ENCODE data around the gene PDE4D. TPM values are rescaled to one million over a fixed set of nuclear protein-coding genes. Genes with fewer than 3 reads are reported as not detected.

PDE4D gene
- total and polyA plus RNA-seq, 2 donors (not counting 1 experiment from before 2014, with no cell fraction given) = 14.9 to 171 TPM

- Histone ChIP-seq H4K20me1 (ENCODE audit: control insufficient read depth, insufficient read depth, low read length, poor library complexity, severe bottlenecking) (no peaks in the 10 kb centered on the region), H3K27ac (ENCODE audit: low read length in 2 of 2) (no peak overlapping the region), H3K9ac (ENCODE audit: low read length) (no peak overlapping the region), H3K36me3 (replicated peaks in 1 of 2; ENCODE audit: control extremely low read depth in 1 of 2, control insufficient read depth in 1 of 2, extremely low read depth in 1 of 2, insufficient read depth in 2 of 2, low read length in 1 of 2) (no peaks in the 10 kb centered on the region), H3K9me3 (ENCODE audit: control extremely low read depth in 1 of 3, control insufficient read depth in 2 of 3, insufficient read depth in 1 of 3, low read length in 2 of 3) (no peaks in the 10 kb centered on the region), H2AFZ (ENCODE audit: insufficient read depth, low read depth, low read length, poor library complexity, severe bottlenecking) (no peak overlapping the region), H3K4me1 (ENCODE audit: control insufficient read depth in 2 of 2, insufficient read depth in 2 of 2, low read length in 2 of 2) (no peaks in the 10 kb centered on the region), H3K27me3 (replicated peaks in 1 of 4; ENCODE audit: control extremely low read depth in 1 of 4, control insufficient read depth in 3 of 4, insufficient read depth in 4 of 4, low read length in 3 of 4) (no peaks in the 10 kb centered on the region), H3K79me2 (ENCODE audit: control insufficient read depth, insufficient read depth, low read length) (no peaks in the 10 kb centered on the region), H3K4me3 (ENCODE audit: control extremely low read depth in 1 of 5, extremely low read depth in 1 of 5, insufficient read depth in 1 of 5, low read depth in 2 of 5, low read length in 4 of 5) (no peak overlapping the region), H3K4me2 (replicated peaks; ENCODE audit: low read depth, low read length, poor library complexity, severe bottlenecking) (no peak overlapping the region)
- Mint-ChIP-seq H3K27me3 (no peaks in the 10 kb centered on the region), H3K27ac (no peak overlapping the region), H3K9me3 (ENCODE audit: insufficient read depth) (no peaks in the 10 kb centered on the region), H3K4me3 (no peak overlapping the region), H3K4me1 (no peaks in the 10 kb centered on the region)
- ATAC-seq (ENCODE audit: low read depth) (no peak), DNase-seq (no peak)
- intact Hi-C loops (cut with micrococcal nuclease) = no loop called here
- ChIA-PET CTCF (interaction anchor here (0.9 kb wide), 2 partner anchors 305 to 603 kb away, joined by 3 read pairs; no protein-coding TSS in a partner anchor), POLR2A (no interaction called here)
- no peak for TF ChIP-seq EZH2 (IDR thresholded peaks at IDR 0.05; ENCODE audit: borderline replicate concordance, insufficient read depth, low read depth, low read length, poor library complexity, severe bottlenecking)
- no peak for TF ChIP-seq CTCF (IDR thresholded peaks at IDR 0.05)
- WGBS (ENCODE audit: insufficient coverage) = 100% methylated on average over 2 of the region's 4 CpGs
Observed at GRCh38 chr5:59197911-59198310, 695.6 kb downstream of the PDE4D start.

GRCh38 chr5:59193616-59194319 is 699.8 kb downstream of the PDE4D start:
- H3K4me2 ChIP-seq (replicated peaks; ENCODE audit: low read depth, low read length, poor library complexity, severe bottlenecking) = no peak overlapping the region
- Mint-ChIP-seq H3K9me3 (ENCODE audit: insufficient read depth) (no peaks in the 10 kb centered on the region), H3K4me3 (no peak overlapping the region), H3K4me1 (no peaks in the 10 kb centered on the region), H3K27me3 (peaks cover 6% of the 10 kb centered on the region), H3K27ac (no peak overlapping the region)
- H3K9ac ChIP-seq (ENCODE audit: low read length) = no peak overlapping the region
- no peak for TF ChIP-seq CTCF (IDR thresholded peaks at IDR 0.05)
- no peaks in the 10 kb centered on the region for H3K36me3 ChIP-seq (replicated peaks in 1 of 2; ENCODE audit: control extremely low read depth in 1 of 2, control insufficient read depth in 1 of 2, extremely low read depth in 1 of 2, insufficient read depth in 2 of 2, low read length in 1 of 2)
- peaks cover under 1 to 2% of the 10 kb centered on the region in 2 donors for H3K4me1 ChIP-seq (ENCODE audit: control insufficient read depth in 2 of 2, insufficient read depth in 2 of 2, low read length in 2 of 2)
- no peaks in the 10 kb centered on the region for H4K20me1 ChIP-seq (ENCODE audit: control insufficient read depth, insufficient read depth, low read length, poor library complexity, severe bottlenecking)
- no peak overlapping the region for H3K4me3 ChIP-seq (ENCODE audit: control extremely low read depth in 1 of 5, extremely low read depth in 1 of 5, insufficient read depth in 1 of 5, low read depth in 2 of 5, low read length in 4 of 5)
- no peak overlapping the region for H2AFZ ChIP-seq (ENCODE audit: insufficient read depth, low read depth, low read length, poor library complexity, severe bottlenecking)
- 97% methylated on average over 3 of the region's 3 CpGs for WGBS (ENCODE audit: insufficient coverage)
- H3K9me3 ChIP-seq (ENCODE audit: control extremely low read depth in 1 of 3, control insufficient read depth in 2 of 3, insufficient read depth in 1 of 3, low read length in 2 of 3) = no peaks in the 10 kb centered on the region
- no peak overlapping the region for H3K27ac ChIP-seq (ENCODE audit: low read length in 2 of 2)
- no peaks in the 10 kb centered on the region for H3K79me2 ChIP-seq (ENCODE audit: control insufficient read depth, insufficient read depth, low read length)
- no peak for ATAC-seq (ENCODE audit: low read depth)
- no peak for DNase-seq
- intact Hi-C loops (cut with micrococcal nuclease) = no loop called here
- ChIA-PET CTCF (interaction anchor here (0.9 to 1.6 kb wide), 5 partner anchors 15 to 188 kb away, joined by 3 to 4 read pairs (median 3); no protein-coding TSS in a partner anchor), POLR2A (no interaction called here)
- no peaks in the 10 kb centered on the region for H3K27me3 ChIP-seq (replicated peaks in 1 of 4; ENCODE audit: control extremely low read depth in 1 of 4, control insufficient read depth in 3 of 4, insufficient read depth in 4 of 4, low read length in 3 of 4)
